Erythroblast (primary cell): Measurements from ENCODE around the gene TRIM68.

Source experiments
- GATA1 ChIP-seq: IDR thresholded peaks from 2 replicates; pipeline ENCODE4 v1.6.1; 2011; ENCODE audit warnings: low read depth, mild to moderate bottlenecking, control low read depth, low read length, moderate library complexity
- POLR2A ChIP-seq: IDR thresholded peaks from 2 replicates; pipeline ENCODE4 v1.6.1; 2011; ENCODE audit warnings: mild to moderate bottlenecking, low read length

DNA sequence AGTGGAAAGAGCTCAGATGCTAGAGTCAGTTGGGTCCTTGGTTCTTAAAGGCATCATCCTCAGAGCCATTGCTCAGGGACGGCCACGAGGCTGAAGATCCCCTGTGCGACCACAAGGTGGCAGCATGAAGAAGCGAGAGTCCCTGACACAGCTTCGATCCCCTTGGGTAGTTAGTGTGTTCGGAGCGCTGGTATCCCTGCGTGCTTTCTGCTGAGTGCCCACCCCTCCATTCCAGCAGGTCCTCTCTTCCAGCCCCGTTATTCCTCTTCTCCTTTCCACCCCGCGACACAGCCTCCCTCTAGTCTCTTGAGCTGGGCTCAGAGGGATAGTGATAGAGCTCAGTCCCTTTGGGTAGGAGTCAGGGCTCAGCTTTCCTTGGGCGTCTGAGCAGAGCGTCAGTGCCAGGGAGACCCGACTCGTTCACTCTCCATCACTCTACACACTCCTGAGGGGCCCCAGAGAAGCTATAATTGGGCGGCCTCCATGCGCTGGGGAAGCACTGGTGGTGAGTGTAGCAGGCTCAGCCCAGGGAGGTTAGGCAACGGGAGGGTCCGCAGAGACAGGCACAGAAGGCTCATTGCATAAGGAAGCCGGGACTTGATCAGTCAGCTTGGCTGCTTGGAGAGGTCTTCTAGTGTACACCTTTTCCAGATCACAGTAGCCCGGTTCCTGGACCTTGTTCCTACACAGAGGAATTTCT is 29.1 kb upstream of the TRIM68 start, which contains the start of gene OR51D1:
- TF ChIP-seq POLR2A (no peak), GATA1 (no peak)
